ENCODE results near the gene GIPC1.

GRCh38 chr19:14442891-14443631 is 52.9 kb downstream of the GIPC1 start:
- TF ChIP-seq CTCF (IDR thresholded peaks at IDR 0.05) (no peak), POLR2A (IDR thresholded peaks at IDR 0.05) (no peak)

All from lower leg skin (tissue), 3 donors.